Memory B cell (primary cell): Measurements from ENCODE around the gene NDE1.
A peak's percentile ranks its signal among the peaks of the same experiment; 100 is the strongest.
"Not testable (repeated sequence)": the region's sequence is repeated elsewhere in the genome, so short reads cannot be mapped to it uniquely, and the experiment has no call there.

Experiments
- ATAC-seq: fragments of 150-1000 bp; cut with Tn5 transposase; 2 replicates; pipeline ENCODE4 v1.10.0; 2021; ENCODE audit warnings: low read depth, mild to moderate bottlenecking, moderate library complexity
- DNase-seq, 2 donors: peaks; one replicate each; pipeline ENCODE4 v3.0.0; 2022; ENCODE audit warnings: low spot score in 2 of 2
- H3K27ac Mint-ChIP-seq: one replicate; pipeline ENCODE4 v1.8.0; 2022; ENCODE audit warnings: mild to moderate bottlenecking, moderate library complexity, mixed read lengths
- H3K27me3 Mint-ChIP-seq: one replicate; pipeline ENCODE4 v1.8.0; 2022; ENCODE audit warnings: mixed read lengths
- H3K36me3 Mint-ChIP-seq: one replicate; pipeline ENCODE4 v1.8.0; 2022; ENCODE audit warnings: mild to moderate bottlenecking, mixed read lengths
- H3K4me1 Mint-ChIP-seq: one replicate; pipeline ENCODE4 v1.8.0; 2022; ENCODE audit warnings: mixed read lengths
- H3K4me3 Mint-ChIP-seq: one replicate; pipeline ENCODE4 v1.8.0; 2022; ENCODE audit warnings: mild to moderate bottlenecking, moderate library complexity, mixed read lengths
- H3K9me3 Mint-ChIP-seq: one replicate; pipeline ENCODE4 v1.8.0; 2022; ENCODE audit warnings: mixed read lengths

Gene NDE1

GRCh38 chr16:15652293-15653001 lies 2.4 kb downstream of the NDE1 start:
- Mint-ChIP-seq H3K9me3 (no peaks in the 10 kb centered on the region), H3K4me3 (peak overlapping the region; percentile 99), H3K27me3 (no peaks in the 10 kb centered on the region), H3K36me3 (peaks cover 5% of the 10 kb centered on the region), H3K27ac (peak overlapping the region; percentile 60), H3K4me1 (peaks cover 19% of the 10 kb centered on the region)
- ATAC-seq (no peak), DNase-seq (no peak)

DNA sequence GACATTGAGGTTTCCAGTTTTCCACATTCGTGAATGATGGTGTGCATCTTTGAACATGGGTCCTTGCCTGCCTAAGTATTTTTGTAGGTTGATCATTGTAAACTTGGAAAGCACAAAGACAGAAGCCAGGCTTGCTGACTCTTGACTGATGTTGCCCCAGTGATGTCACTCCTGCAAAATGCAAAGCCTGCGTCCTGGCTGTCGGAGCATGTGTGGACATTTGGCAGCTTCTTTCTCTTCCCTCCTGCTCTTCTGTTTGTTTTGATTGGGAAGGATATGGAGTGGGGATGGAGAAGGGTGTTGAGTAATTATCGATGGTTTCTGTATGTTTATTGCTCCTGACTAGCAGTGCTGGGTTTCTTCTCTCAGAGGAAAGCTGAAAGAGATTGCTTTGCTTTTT lies 3.2 kb downstream of the NDE1 start:
- H3K9me3 Mint-ChIP-seq: no peaks in the 10 kb centered on the region
- DNase-seq (no peak), ATAC-seq (no peak)
- H3K27me3 Mint-ChIP-seq: no peaks in the 10 kb centered on the region
- peak overlapping the region; percentile 60 for H3K27ac Mint-ChIP-seq
- H3K4me1 Mint-ChIP-seq: peaks cover 26% of the 10 kb centered on the region
- peaks cover 8% of the 10 kb centered on the region for H3K36me3 Mint-ChIP-seq
- H3K4me3 Mint-ChIP-seq: peak overlapping the region; percentile 14

DNA sequence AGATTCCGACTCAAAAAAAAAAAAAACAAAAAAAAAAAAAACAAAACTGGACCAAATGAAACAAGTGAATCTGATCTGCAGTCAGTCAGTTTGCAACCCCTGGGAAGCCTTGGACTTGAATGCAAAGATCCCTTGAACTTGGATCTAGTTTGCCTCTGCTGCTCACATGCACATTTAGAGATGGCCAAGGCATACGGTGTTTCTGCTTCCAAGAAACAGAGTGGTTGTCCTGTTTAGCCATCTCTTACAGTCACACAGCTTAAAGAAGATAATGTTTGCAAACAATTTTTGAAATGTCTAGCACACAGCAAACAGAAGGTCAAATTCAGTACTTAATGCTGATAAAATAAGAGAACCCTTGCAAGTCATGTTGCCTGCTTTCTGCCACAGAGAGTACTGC lies 4.5 kb downstream of the NDE1 start:
- Mint-ChIP-seq H3K27ac (no peak overlapping the region), H3K27me3 (no peaks in the 10 kb centered on the region), H3K9me3 (no peaks in the 10 kb centered on the region), H3K4me1 (peaks cover 30% of the 10 kb centered on the region), H3K4me3 (no peak overlapping the region), H3K36me3 (peaks cover 8% of the 10 kb centered on the region)
- ATAC-seq: no peak
- DNase-seq: no peak

DNA sequence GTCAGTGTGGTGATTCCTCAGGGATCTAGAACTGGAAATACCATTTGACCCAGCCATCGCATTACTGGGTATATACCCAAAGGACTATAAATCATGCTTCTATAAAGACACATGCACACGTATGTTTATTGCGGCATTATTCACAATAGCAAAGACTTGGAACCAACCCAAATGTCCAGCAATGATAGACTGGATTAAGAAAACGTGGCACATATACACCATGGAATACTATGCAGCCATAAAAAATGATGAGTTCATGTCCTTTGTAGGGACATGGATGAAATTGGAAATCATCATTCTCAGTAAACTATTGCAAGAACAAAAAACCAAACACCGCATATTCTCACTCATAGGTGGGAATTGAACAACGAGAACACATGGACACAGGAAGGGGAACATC lies 5.5 kb downstream of the NDE1 start:
- not testable (repeated sequence) for ATAC-seq, H3K36me3 Mint-ChIP-seq, H3K27me3 Mint-ChIP-seq, H3K27ac Mint-ChIP-seq, DNase-seq, H3K9me3 Mint-ChIP-seq, H3K4me3 Mint-ChIP-seq
- peaks cover 32% of the 10 kb centered on the region for H3K4me1 Mint-ChIP-seq

DNA sequence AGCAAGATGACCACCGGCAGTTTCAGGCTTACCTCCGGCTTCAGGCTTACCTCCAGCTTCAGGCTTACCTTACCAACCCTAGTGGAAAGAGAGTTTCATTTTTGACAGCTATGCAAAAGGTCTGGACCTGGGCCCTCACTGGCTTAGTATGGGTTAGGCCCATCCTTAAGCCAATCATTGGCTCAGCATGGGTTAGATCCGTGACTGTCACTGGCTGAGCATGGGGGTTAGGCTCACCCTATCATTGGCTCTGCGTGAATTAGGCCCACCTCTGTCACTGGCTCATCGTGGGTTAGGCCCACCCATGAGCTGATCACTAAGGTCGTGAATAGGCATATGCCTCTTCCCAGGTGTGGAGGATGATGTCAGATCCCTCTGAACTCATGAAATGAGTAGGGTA lies 8.1 kb downstream of the NDE1 start:
- Mint-ChIP-seq H3K4me1 (peaks cover 35% of the 10 kb centered on the region), H3K36me3 (peaks cover 15% of the 10 kb centered on the region), H3K4me3 (peak overlapping the region; percentile 47), H3K27me3 (no peaks in the 10 kb centered on the region), H3K9me3 (no peaks in the 10 kb centered on the region), H3K27ac (peak overlapping the region; percentile 98)
- DNase-seq: no peak
- peak; percentile 37 for ATAC-seq

DNA sequence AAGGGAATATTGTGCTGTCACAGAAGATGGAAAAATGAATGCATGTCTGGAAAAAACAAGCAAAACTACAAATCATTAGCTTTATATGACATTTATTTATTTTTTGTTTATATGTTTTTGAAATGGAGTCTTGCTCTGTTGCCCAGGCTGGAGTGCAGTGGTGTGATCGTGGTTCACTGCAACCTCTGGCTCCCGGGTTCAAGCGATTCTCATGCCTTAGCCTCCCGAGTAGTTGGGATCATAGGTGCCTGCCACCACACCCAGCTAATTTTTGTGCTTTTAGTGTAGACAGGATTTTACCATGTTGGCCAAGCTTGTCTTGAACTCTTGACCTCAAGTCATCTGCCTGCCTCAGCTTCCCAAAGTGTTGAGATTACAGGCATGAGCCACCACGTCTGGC lies 8.5 kb downstream of the NDE1 start:
- Mint-ChIP-seq H3K9me3 (no peaks in the 10 kb centered on the region), H3K27me3 (no peaks in the 10 kb centered on the region), H3K27ac (peak overlapping the region; percentile 98), H3K36me3 (peaks cover 18% of the 10 kb centered on the region), H3K4me1 (peaks cover 32% of the 10 kb centered on the region), H3K4me3 (peak overlapping the region; percentile 82)
- ATAC-seq: no peak
- no peak for DNase-seq

DNA sequence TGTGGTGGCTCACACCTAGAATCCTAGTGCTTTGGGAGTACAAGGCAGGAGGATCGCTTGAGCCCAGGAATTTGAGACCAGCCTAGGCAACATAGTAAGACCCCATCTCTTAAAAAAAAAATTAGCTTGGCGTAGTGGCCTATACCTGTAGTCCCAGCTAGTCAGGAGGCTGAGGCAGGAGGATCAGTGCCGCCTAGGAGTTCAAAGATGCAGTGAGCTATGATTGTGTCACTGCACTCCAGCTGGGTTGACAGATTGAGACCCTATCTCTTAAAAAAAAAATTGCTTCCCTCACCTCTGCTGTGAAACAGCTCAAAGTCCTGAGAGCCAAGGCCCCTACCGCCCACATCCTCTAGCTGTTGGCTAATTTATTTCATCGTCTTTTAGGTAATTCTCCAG lies 10.2 kb downstream of the NDE1 start:
- no peaks in the 10 kb centered on the region for H3K27me3 Mint-ChIP-seq
- H3K36me3 Mint-ChIP-seq: peaks cover 18% of the 10 kb centered on the region
- peak overlapping the region; percentile 37 for H3K4me3 Mint-ChIP-seq
- no peaks in the 10 kb centered on the region for H3K9me3 Mint-ChIP-seq
- ATAC-seq (no peak), DNase-seq (no peak)
- peaks cover 32% of the 10 kb centered on the region for H3K4me1 Mint-ChIP-seq
- peak overlapping the region; percentile 98 for H3K27ac Mint-ChIP-seq

DNA sequence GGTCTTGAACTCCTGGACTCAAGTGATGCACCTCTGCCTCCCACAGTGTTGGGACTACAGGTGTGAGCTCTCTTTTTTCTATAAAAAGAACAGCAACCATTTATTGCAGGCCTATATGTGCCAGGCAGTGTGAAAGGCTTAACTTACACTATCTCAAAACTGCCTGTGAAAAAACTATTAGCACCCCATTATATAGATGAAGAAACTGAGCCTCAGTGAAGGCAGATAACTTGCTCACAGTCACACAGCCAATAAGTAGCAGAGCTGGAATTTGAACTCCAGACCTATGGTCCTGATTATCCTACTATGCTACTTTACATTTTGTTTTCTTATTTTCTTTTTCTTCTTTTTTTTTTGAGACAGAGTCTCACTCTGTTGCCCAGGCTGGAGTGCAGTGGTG lies 15.1 kb downstream of the NDE1 start:
- no peaks in the 10 kb centered on the region for H3K27me3 Mint-ChIP-seq
- DNase-seq (no peak), ATAC-seq (no peak)
- H3K27ac Mint-ChIP-seq: no peak overlapping the region
- peaks cover 21% of the 10 kb centered on the region for H3K36me3 Mint-ChIP-seq
- H3K4me3 Mint-ChIP-seq: no peak overlapping the region
- H3K4me1 Mint-ChIP-seq: peaks cover 14% of the 10 kb centered on the region
- no peaks in the 10 kb centered on the region for H3K9me3 Mint-ChIP-seq

DNA sequence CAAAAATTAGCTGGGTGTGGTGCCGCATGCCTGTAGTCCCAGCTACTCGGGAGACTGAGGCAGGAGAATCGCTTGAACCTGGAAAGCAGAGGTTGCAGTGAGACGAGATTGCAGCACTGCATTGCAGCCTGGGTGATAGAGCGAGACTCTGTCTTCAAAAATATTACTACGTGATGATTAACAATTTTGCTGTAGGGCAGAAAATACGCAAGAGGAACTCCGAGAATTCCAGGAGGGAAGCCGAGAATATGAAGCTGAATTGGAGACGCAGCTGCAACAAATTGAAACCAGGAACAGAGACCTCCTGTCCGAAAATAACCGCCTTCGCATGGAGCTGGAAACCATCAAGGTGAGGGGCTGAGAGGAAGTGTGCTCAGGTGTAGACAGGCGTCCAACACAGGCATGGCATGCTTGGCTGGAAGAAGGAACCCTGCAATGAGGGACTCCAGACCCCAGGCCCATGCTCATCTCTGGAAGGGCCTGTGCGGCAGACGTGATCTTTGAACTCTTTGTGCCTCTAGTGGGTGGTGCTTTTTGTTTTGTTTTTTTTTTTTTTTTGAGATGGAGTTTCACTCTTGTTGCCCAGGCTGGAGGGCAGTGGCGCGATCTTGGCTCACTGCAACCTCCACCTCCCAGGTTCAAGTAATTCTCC lies 17.2 kb downstream of the NDE1 start:
- peaks cover 16% of the 10 kb centered on the region for H3K36me3 Mint-ChIP-seq

DNA sequence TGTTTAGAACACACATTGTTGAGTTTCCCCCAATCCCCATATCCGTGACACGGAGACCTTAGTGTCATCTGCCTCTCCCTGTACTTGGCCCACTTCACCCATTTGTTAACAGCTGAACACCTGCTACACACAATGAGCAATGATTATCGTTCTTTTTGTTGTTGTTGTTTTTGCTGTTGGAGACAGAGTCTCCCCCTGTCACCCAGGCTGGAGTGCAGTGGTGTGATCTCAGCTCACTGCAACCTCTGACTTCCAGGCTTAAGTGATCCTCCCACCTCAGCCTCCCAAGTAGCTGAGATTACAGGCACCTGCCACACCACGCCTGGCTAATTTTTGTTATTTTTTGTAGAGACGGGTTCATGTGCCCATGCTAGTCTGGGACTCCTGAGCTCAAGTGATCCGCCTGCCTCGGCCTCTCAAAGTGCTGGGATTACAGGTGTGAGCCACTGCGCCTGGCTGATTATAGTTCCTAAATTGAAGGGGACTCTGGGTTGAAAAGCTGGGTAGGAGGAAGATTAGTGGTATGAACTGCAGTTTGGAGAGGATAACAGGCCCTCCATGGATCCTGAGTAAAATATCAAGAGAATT lies 21.6 kb downstream of the NDE1 start:
- Mint-ChIP-seq H3K4me1 (peaks cover 9% of the 10 kb centered on the region), H3K27me3 (no peaks in the 10 kb centered on the region), H3K27ac (peak overlapping the region; percentile 35), H3K4me3 (no peak overlapping the region), H3K9me3 (no peaks in the 10 kb centered on the region), H3K36me3 (peaks cover 21% of the 10 kb centered on the region)
- no peak for ATAC-seq
- no peak for DNase-seq

More for the DNA sequence above, 17.2 kb downstream of the NDE1 start:
- H3K4me1 Mint-ChIP-seq: peaks cover 5% of the 10 kb centered on the region
- H3K27ac Mint-ChIP-seq: no peak overlapping the region
- DNase-seq (no peak), ATAC-seq (no peak)
- H3K27me3 Mint-ChIP-seq: no peaks in the 10 kb centered on the region
- no peaks in the 10 kb centered on the region for H3K9me3 Mint-ChIP-seq
- no peak overlapping the region for H3K4me3 Mint-ChIP-seq

- H3K36me3 Mint-ChIP-seq: peaks cover 24% of the 10 kb centered on the region
- H3K4me1 Mint-ChIP-seq: peaks cover 12% of the 10 kb centered on the region
- H3K9me3 Mint-ChIP-seq, DNase-seq, H3K27me3 Mint-ChIP-seq, H3K4me3 Mint-ChIP-seq, H3K27ac Mint-ChIP-seq, ATAC-seq: not testable (repeated sequence)
Measured at GRCh38 chr16:15672127-15672513, 22.1 kb downstream of the NDE1 start.

DNA sequence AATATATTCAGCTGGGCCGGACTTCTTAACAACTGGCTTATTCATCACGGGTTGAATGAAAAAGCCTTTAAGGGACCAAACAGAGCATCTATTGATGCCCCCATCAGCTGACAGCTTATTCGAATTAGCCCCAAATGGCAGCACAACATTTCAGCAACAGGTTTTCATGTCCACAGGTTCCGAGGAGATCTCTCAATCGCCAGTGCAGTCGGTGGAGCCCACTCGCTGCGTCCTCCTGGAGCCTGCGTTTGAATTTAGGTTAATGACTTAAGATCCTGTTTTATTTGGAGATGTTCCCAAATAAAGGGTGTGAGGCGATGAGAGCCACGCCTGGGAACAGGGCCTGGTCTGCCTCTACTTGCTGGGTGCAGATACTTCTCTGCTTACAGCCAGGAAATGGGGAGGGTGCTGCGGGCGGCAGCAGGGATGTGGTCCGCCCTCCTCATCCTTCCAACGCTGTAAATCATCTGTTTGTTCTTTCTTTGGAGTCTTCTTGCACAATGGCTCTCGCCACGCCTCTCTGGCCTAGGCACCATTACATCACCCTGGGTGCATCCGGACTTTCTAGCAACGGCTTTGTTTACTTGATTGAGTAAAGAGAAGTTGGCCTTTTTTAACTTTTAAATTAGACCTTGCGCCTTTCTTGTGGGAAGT lies 22.6 kb downstream of the NDE1 start:
- Mint-ChIP-seq H3K36me3 (peaks cover 23% of the 10 kb centered on the region), H3K27ac (peak overlapping the region; percentile 94), H3K9me3 (no peaks in the 10 kb centered on the region), H3K27me3 (no peaks in the 10 kb centered on the region), H3K4me3 (no peak overlapping the region), H3K4me1 (peaks cover 12% of the 10 kb centered on the region)
- DNase-seq: peak in 1 of 2 donors; percentile 11
- peak; percentile 90 for ATAC-seq

- Mint-ChIP-seq H3K4me3 (no peak overlapping the region), H3K27ac (peak overlapping the region; percentile 94), H3K4me1 (peaks cover 12% of the 10 kb centered on the region), H3K9me3 (no peaks in the 10 kb centered on the region), H3K36me3 (peaks cover 32% of the 10 kb centered on the region), H3K27me3 (no peaks in the 10 kb centered on the region)
- DNase-seq (no peak), ATAC-seq (no peak)
Measured at GRCh38 chr16:15674571-15674970, 24.5 kb downstream of the NDE1 start.

- no peak for ATAC-seq
- H3K27me3 Mint-ChIP-seq: no peaks in the 10 kb centered on the region
- peak overlapping the region; percentile 94 for H3K27ac Mint-ChIP-seq
- H3K36me3 Mint-ChIP-seq: peaks cover 31% of the 10 kb centered on the region
- DNase-seq: no peak
- no peak overlapping the region for H3K4me3 Mint-ChIP-seq
- H3K9me3 Mint-ChIP-seq: no peaks in the 10 kb centered on the region
- H3K4me1 Mint-ChIP-seq: peaks cover 10% of the 10 kb centered on the region
Measured at GRCh38 chr16:15676506-15676905, 26.5 kb downstream of the NDE1 start.
